ENCODE data around the gene TBC1D22A.
A peak's percentile ranks its signal among the peaks of the same experiment; 100 is the strongest.

DNA sequence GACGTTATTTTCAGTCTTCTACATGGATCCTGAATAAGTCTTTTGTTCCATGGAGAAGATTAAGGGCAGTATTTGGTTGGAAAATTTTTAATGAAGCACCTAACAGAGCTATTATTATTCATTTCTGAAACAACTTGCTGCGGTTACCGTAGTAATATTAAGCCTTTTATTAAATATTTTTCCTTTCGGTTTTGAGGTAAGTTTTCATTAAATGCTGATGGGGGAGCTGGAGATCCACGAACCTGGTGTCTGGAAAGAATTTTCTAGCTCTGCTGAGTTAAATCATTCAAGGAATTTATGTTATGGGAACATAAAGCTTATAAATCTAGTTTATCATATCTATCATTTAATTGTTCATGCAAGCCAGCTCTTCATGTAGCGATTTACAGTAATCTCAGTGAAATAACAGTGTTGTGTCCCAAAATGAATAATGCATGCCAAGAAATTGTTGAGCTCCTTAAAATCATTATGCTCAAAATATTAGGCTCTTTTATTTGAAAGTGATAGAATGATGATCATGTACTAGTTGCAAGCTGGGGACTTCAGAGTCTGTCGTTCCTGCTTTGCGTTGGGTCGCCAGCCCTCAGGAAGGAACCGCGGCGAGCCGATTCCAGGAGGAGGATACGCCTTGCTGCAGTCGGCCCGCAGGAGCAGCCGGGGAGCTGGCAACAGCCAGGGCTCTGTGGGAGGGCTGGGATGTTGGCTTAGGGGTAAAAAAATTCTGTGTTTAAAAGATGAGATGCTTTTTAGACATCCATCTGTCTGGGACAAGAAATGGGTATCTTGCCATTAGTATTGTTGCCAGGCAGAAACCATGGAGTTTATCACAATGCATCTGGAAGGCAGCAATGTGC lies 83.1 kb downstream of the TBC1D22A start:
- TF ChIP-seq, protein P1, sequence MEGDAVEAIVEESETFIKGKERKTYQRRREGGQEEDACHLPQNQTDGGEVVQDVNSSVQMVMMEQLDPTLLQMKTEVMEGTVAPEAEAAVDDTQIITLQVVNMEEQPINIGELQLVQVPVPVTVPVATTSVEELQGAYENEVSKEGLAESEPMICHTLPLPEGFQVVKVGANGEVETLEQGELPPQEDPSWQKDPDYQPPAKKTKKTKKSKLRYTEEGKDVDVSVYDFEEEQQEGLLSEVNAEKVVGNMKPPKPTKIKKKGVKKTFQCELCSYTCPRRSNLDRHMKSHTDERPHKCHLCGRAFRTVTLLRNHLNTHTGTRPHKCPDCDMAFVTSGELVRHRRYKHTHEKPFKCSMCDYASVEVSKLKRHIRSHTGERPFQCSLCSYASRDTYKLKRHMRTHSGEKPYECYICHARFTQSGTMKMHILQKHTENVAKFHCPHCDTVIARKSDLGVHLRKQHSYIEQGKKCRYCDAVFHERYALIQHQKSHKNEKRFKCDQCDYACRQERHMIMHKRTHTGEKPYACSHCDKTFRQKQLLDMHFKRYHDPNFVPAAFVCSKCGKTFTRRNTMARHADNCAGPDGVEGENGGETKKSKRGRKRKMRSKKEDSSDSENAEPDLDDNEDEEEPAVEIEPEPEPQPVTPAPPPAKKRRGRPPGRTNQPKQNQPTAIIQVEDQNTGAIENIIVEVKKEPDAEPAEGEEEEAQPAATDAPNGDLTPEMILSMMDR (IDR thresholded peaks at IDR 0.05), result peak; percentile 9 to 66 (median 52)
- no peak for TF ChIP-seq POLR2A (IDR thresholded peaks at IDR 0.05)

All from heart left ventricle (tissue), 13 donors.